ENCODE measurements around the gene ROGDI. TPM values are rescaled to one million over a fixed set of nuclear protein-coding genes. Genes with fewer than 3 reads are reported as not detected.

Gene ROGDI
- total and polyA plus RNA-seq, 10 of the 15 experiments (the other 5 are each of a cell fraction or from before 2014, with no cell fraction given), result 0.40 to 23.5 (median 12.3) TPM

DNA sequence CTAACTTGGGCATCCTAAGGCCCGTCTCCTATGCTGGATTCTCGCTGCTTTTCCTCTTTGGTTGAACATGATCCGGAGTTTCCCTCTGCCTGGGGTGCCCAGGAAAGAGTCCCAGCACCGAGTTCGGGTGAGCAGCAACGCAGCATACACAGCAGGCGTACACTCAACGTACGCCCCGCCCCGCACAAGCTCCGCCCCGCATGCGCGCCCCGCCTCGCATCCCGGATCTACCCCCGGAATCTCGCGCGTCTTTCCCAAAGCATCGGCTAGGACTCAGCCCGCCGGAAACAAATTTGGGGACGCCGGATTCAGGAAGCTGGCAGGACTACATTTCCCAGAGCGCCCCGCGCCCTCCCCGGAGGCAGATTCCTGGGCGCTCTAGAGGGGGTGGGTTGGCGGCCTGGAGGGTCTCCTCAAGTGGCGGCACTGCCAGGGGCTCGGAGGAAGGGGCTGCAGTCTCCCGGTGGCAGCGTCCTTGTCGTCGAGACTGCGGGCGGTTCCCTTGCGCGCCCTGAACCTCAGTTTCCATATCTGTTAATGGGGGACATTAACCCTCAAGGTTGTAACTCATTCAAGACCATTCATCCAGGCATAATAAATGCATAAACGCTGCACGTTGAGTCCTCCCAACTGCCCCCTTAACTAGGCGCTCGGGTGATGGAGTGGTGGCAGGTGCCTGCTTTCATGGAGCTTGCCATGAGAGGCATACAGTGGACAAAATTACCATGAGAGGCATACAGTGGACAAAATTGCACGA, 33.7 kb downstream of the ROGDI start (continued):
- TF ChIP-seq POU2F2 (IDR thresholded peaks at IDR 0.05; ENCODE audit: borderline replicate concordance, low read depth, low read length) (no peak), NFXL1 (IDR thresholded peaks at IDR 0.05; ENCODE audit: borderline replicate concordance) (no peak), RAD21 (IDR thresholded peaks at IDR 0.05; ENCODE audit: insufficient read depth, low read depth, low read length) (no peak), GABPA (IDR thresholded peaks at IDR 0.05; ENCODE audit: low read depth) (peak; percentile 88), IKZF2 (IDR thresholded peaks at IDR 0.05) (peak; percentile 88 to 91), ZBED1 (IDR thresholded peaks at IDR 0.05; ENCODE audit: borderline replicate concordance) (no peak), SREBF1 (IDR thresholded peaks at IDR 0.05; ENCODE audit: low read length) (no peak; the same call in 1 of the 2 replicates), MEF2A (IDR thresholded peaks at IDR 0.05; ENCODE audit: insufficient read depth, low read depth, low read length) (no peak), JUND (IDR thresholded peaks at IDR 0.05; ENCODE audit: low read depth, low read length) (no peak), KLF5 (IDR thresholded peaks at IDR 0.05; ENCODE audit: partially characterized antibody) (no peak), IRF4 (IDR thresholded peaks at IDR 0.05; ENCODE audit: low read depth, low read length) (no peak), NR2C2 (IDR thresholded peaks at IDR 0.05; ENCODE audit: borderline replicate concordance, control insufficient read depth, insufficient read length, low read depth) (no peak), RELA (IDR thresholded peaks at IDR 0.05; ENCODE audit: borderline replicate concordance, partially characterized antibody) (no peak), NFYA (IDR thresholded peaks at IDR 0.05; ENCODE audit: borderline replicate concordance, low read depth, low read length) (no peak), LARP7 (IDR thresholded peaks at IDR 0.05) (peak; percentile 23; the same call in 1 of the 2 replicates)
- TF ChIP-seq, protein P1, sequence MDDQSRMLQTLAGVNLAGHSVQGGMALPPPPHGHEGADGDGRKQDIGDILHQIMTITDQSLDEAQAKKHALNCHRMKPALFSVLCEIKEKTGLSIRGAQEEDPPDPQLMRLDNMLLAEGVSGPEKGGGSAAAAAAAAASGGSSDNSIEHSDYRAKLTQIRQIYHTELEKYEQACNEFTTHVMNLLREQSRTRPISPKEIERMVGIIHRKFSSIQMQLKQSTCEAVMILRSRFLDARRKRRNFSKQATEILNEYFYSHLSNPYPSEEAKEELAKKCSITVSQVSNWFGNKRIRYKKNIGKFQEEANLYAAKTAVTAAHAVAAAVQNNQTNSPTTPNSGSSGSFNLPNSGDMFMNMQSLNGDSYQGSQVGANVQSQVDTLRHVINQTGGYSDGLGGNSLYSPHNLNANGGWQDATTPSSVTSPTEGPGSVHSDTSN (IDR thresholded peaks at IDR 0.05; ENCODE audit: insufficient replicate concordance, low read depth, low read length), result no peak
- TF ChIP-seq, protein P2, sequence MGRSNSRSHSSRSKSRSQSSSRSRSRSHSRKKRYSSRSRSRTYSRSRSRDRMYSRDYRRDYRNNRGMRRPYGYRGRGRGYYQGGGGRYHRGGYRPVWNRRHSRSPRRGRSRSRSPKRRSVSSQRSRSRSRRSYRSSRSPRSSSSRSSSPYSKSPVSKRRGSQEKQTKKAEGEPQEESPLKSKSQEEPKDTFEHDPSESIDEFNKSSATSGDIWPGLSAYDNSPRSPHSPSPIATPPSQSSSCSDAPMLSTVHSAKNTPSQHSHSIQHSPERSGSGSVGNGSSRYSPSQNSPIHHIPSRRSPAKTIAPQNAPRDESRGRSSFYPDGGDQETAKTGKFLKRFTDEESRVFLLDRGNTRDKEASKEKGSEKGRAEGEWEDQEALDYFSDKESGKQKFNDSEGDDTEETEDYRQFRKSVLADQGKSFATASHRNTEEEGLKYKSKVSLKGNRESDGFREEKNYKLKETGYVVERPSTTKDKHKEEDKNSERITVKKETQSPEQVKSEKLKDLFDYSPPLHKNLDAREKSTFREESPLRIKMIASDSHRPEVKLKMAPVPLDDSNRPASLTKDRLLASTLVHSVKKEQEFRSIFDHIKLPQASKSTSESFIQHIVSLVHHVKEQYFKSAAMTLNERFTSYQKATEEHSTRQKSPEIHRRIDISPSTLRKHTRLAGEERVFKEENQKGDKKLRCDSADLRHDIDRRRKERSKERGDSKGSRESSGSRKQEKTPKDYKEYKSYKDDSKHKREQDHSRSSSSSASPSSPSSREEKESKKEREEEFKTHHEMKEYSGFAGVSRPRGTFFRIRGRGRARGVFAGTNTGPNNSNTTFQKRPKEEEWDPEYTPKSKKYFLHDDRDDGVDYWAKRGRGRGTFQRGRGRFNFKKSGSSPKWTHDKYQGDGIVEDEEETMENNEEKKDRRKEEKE (IDR thresholded peaks at IDR 0.05), result no peak
- TF ChIP-seq, protein P3, sequence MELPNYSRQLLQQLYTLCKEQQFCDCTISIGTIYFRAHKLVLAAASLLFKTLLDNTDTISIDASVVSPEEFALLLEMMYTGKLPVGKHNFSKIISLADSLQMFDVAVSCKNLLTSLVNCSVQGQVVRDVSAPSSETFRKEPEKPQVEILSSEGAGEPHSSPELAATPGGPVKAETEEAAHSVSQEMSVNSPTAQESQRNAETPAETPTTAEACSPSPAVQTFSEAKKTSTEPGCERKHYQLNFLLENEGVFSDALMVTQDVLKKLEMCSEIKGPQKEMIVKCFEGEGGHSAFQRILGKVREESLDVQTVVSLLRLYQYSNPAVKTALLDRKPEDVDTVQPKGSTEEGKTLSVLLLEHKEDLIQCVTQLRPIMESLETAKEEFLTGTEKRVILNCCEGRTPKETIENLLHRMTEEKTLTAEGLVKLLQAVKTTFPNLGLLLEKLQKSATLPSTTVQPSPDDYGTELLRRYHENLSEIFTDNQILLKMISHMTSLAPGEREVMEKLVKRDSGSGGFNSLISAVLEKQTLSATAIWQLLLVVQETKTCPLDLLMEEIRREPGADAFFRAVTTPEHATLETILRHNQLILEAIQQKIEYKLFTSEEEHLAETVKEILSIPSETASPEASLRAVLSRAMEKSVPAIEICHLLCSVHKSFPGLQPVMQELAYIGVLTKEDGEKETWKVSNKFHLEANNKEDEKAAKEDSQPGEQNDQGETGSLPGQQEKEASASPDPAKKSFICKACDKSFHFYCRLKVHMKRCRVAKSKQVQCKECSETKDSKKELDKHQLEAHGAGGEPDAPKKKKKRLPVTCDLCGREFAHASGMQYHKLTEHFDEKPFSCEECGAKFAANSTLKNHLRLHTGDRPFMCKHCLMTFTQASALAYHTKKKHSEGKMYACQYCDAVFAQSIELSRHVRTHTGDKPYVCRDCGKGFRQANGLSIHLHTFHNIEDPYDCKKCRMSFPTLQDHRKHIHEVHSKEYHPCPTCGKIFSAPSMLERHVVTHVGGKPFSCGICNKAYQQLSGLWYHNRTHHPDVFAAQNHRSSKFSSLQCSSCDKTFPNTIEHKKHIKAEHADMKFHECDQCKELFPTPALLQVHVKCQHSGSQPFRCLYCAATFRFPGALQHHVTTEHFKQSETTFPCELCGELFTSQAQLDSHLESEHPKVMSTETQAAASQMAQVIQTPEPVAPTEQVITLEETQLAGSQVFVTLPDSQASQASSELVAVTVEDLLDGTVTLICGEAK (IDR thresholded peaks at IDR 0.05; ENCODE audit: borderline replicate concordance), result peak; percentile 79; the same call in 1 of the 2 replicates
- TF ChIP-seq, protein P4, sequence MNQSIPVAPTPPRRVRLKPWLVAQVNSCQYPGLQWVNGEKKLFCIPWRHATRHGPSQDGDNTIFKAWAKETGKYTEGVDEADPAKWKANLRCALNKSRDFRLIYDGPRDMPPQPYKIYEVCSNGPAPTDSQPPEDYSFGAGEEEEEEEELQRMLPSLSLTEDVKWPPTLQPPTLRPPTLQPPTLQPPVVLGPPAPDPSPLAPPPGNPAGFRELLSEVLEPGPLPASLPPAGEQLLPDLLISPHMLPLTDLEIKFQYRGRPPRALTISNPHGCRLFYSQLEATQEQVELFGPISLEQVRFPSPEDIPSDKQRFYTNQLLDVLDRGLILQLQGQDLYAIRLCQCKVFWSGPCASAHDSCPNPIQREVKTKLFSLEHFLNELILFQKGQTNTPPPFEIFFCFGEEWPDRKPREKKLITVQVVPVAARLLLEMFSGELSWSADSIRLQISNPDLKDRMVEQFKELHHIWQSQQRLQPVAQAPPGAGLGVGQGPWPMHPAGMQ (IDR thresholded peaks at IDR 0.05; ENCODE audit: borderline replicate concordance), result no peak
- TF ChIP-seq, protein P5, sequence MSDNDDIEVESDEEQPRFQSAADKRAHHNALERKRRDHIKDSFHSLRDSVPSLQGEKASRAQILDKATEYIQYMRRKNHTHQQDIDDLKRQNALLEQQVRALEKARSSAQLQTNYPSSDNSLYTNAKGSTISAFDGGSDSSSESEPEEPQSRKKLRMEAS (IDR thresholded peaks at IDR 0.05; ENCODE audit: low read depth, low read length), result peak; percentile 49; the same call in 1 of the 2 replicates
